Measurements from ENCODE around the gene CACNA1I.

DNA sequence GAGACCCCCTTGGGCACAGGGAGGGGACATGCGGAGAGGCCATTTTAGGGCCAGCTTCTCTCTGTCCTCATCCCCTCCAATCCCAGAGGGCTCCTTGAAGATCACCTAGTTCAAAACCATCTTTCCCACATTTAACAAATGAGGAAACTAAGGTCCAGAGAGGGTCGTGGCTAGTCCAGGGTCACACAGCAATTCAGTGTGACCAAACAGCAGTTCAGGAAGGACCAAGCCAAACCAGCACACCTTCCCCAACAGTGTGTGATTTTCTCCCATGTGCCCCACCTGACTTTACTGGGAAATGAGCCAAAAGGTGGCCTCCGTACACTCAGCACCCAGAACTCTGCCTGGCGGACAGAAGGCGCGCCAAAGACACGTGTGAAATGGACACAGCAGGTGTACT lies 51.3 kb downstream of the CACNA1I start:
- no peak for TF ChIP-seq POLR2A (IDR thresholded peaks at IDR 0.05)
- TF ChIP-seq, protein P1, sequence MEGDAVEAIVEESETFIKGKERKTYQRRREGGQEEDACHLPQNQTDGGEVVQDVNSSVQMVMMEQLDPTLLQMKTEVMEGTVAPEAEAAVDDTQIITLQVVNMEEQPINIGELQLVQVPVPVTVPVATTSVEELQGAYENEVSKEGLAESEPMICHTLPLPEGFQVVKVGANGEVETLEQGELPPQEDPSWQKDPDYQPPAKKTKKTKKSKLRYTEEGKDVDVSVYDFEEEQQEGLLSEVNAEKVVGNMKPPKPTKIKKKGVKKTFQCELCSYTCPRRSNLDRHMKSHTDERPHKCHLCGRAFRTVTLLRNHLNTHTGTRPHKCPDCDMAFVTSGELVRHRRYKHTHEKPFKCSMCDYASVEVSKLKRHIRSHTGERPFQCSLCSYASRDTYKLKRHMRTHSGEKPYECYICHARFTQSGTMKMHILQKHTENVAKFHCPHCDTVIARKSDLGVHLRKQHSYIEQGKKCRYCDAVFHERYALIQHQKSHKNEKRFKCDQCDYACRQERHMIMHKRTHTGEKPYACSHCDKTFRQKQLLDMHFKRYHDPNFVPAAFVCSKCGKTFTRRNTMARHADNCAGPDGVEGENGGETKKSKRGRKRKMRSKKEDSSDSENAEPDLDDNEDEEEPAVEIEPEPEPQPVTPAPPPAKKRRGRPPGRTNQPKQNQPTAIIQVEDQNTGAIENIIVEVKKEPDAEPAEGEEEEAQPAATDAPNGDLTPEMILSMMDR (IDR thresholded peaks at IDR 0.05), result no peak
